GM12891 (cell line): ENCODE measurements around the gene ARID1B.

ENCODE experiments used
- POLR2A ChIP-seq: IDR thresholded peaks from 2 replicates; pipeline ENCODE4 v1.6.1; 2011; ENCODE audit warnings: low read depth, low read length, control low read depth
- POLR2AphosphoS5 ChIP-seq: IDR thresholded peaks from 2 replicates; pipeline ENCODE4 v1.6.1; 2011; ENCODE audit warnings: low read depth, low read length, control low read depth
- SPI1 ChIP-seq: IDR thresholded peaks from 2 replicates; pipeline ENCODE4 v1.6.1; 2011; ENCODE audit warnings: low read depth, low read length, control low read depth
- TAF1 ChIP-seq: IDR thresholded peaks from 2 replicates; pipeline ENCODE4 v1.6.1; 2011; ENCODE audit warnings: low read depth, low read length, control low read depth

DNA sequence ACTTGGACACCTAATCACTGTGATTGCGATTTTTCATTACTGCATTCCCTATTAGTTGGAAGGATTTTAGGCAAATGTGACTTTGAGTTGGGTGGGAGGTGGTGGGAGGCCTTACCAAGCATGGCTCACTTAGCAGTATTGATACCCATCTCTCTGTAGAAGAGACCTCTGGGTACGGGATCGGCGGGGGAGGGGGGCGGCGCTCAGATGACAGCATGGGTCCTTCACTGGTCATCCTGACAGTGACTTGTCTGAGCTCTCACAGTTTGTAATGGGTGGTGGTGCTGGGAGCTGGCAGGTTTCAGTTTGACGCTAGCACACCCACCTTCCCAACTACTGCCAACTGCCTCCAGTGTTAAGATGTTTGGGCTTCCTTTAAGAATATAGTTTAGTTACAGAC lies 231.4 kb downstream of the ARID1B start:
- TF ChIP-seq POLR2A (no peak), POLR2AphosphoS5 (no peak), TAF1 (no peak), SPI1 (no peak)
